Effector memory CD4-positive, alpha-beta T cell (primary cell): ENCODE results near the gene RTEL1.
"Not testable (repeated sequence)": the region's sequence is repeated elsewhere in the genome, so short reads cannot be mapped to it uniquely, and the experiment has no call there.

Source experiments
- DNase-seq, 3 donors: peaks; one replicate each; pipeline ENCODE4 v3.0.0-alpha.2; 2020
- H3K27ac ChIP-seq: 2 replicates; pipeline ENCODE4 v1.7.0; 2013; ENCODE audit warnings: mild to moderate bottlenecking, low read length, moderate library complexity; ENCODE audit not compliant: insufficient read depth, poor library complexity, severe bottlenecking
- H3K27me3 ChIP-seq: replicated peaks from 2 replicates; pipeline ENCODE4 v1.7.0; 2013; ENCODE audit warnings: mild to moderate bottlenecking, low read length; ENCODE audit not compliant: insufficient read depth, control insufficient read depth, poor library complexity, severe bottlenecking
- H3K36me3 ChIP-seq: 2 replicates; pipeline ENCODE4 v1.7.0; 2013; ENCODE audit warnings: mild to moderate bottlenecking, low read length, moderate library complexity; ENCODE audit not compliant: control insufficient read depth, insufficient read depth
- H3K4me1 ChIP-seq: 2 replicates; pipeline ENCODE4 v1.7.0; 2013; ENCODE audit warnings: low read length, mild to moderate bottlenecking; ENCODE audit not compliant: control insufficient read depth, insufficient read depth, poor library complexity, severe bottlenecking
- H3K4me3 ChIP-seq: 2 replicates; pipeline ENCODE4 v1.7.0; 2013; ENCODE audit warnings: low read length, low read depth, mild to moderate bottlenecking; ENCODE audit not compliant: insufficient read depth, poor library complexity, severe bottlenecking
- H3K9me3 ChIP-seq: 2 replicates; pipeline ENCODE4 v1.7.0; 2013; ENCODE audit warnings: mild to moderate bottlenecking, low read length, moderate library complexity; ENCODE audit not compliant: control insufficient read depth

Gene RTEL1

DNA sequence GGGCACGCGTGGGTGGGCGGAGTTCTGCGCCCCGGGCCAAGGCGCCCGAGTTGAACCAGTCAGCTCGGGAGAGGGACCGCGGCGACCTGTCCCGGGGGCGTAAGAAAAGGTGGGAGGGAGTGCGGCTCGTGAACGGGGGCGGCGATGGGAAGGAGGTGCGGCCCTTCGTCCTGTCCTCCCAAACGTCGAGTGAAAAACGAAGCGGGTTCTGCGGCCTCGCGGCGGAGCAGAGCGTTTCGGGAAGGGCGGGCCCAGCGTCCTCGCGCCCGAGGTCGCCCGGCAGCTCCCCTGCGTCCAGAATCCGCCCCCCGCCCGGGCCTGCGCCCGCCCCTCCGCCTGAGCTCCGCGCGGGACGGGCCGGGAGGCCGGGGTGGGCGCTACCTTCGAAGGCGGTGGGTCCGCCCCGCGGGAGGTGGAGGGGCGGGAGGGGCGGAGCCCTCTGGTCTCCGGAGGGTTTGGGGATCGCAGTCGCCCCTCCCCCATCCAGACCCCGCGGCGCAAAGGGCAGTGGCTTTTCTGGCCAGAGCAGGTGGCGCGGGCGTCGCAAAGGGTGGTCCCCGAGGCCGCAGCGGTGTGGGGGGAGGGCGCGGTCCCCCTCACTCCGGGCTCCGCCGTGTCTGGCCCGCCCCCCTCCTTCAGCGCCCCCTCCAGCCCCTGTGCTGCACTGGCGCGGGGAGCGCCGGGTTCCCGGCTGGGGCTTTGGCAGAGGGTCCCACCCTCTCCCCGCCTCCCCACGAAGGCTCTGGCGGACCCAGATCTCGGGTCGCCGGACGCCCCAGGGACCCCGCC is 5.7 kb upstream of the RTEL1 start:
- peak overlapping the region; percentile 48 for H3K27ac ChIP-seq
- H3K4me1 ChIP-seq, result peaks cover 17% of the 10 kb centered on the region
- peak; percentile 25 to 49 (median 40) for DNase-seq

GRCh38 chr20:63653041-63653973 is 4.8 kb upstream of the RTEL1 start, which contains the start of gene STMN3:
Gene STMN3 (minus strand): TSS chr20:63653424. CDS start chr20:63653345, 79 bp downstream.
- no peaks in the 10 kb centered on the region for H3K27me3 ChIP-seq
- peak within 1 kb of the TSS; percentile 71 for H3K4me3 ChIP-seq
- H3K9me3 ChIP-seq, result no peaks in the 10 kb centered on the region
- peak; percentile 52 to 67 (median 59) for DNase-seq
- H3K4me1 ChIP-seq, result peaks cover 22% of the 10 kb centered on the region
- H3K36me3 ChIP-seq, result no peaks in the 10 kb centered on the region
- peak within 1 kb of the TSS; percentile 60 for H3K27ac ChIP-seq

More for the DNA sequence above, 5.7 kb upstream of the RTEL1 start:
- H3K27me3 ChIP-seq, result no peaks in the 10 kb centered on the region
- no peaks in the 10 kb centered on the region for H3K9me3 ChIP-seq
- no peaks in the 10 kb centered on the region for H3K36me3 ChIP-seq
- H3K4me3 ChIP-seq, result peak overlapping the region; percentile 71

GRCh38 chr20:63653974-63654668 is 4.0 kb upstream of the RTEL1 start:
- H3K4me3 ChIP-seq, result peak overlapping the region; percentile 71
- no peaks in the 10 kb centered on the region for H3K36me3 ChIP-seq
- H3K4me1 ChIP-seq, result peaks cover 27% of the 10 kb centered on the region
- peak overlapping the region; percentile 60 for H3K27ac ChIP-seq
- H3K27me3 ChIP-seq, result no peaks in the 10 kb centered on the region
- no peak for DNase-seq
- H3K9me3 ChIP-seq, result no peaks in the 10 kb centered on the region

GRCh38 chr20:63655249-63655648 is 2.9 kb upstream of the RTEL1 start:
- peaks cover 30% of the 10 kb centered on the region for H3K4me1 ChIP-seq

GRCh38 chr20:63656451-63656850 is 1.7 kb upstream of the RTEL1 start:
- Histone ChIP-seq H3K27me3 (no peaks in the 10 kb centered on the region), H3K27ac (no peak overlapping the region), H3K4me3 (no peak overlapping the region), H3K4me1 (peaks cover 27% of the 10 kb centered on the region), H3K36me3 (no peaks in the 10 kb centered on the region), H3K9me3 (no peaks in the 10 kb centered on the region)
- no peak for DNase-seq

More at GRCh38 chr20:63655249-63655648, 2.9 kb upstream of the RTEL1 start:
- no peaks in the 10 kb centered on the region for H3K36me3 ChIP-seq
- H3K4me3 ChIP-seq, result no peak overlapping the region
- H3K27me3 ChIP-seq, result no peaks in the 10 kb centered on the region
- no peak overlapping the region for H3K27ac ChIP-seq
- no peak for DNase-seq
- H3K9me3 ChIP-seq, result no peaks in the 10 kb centered on the region

DNA sequence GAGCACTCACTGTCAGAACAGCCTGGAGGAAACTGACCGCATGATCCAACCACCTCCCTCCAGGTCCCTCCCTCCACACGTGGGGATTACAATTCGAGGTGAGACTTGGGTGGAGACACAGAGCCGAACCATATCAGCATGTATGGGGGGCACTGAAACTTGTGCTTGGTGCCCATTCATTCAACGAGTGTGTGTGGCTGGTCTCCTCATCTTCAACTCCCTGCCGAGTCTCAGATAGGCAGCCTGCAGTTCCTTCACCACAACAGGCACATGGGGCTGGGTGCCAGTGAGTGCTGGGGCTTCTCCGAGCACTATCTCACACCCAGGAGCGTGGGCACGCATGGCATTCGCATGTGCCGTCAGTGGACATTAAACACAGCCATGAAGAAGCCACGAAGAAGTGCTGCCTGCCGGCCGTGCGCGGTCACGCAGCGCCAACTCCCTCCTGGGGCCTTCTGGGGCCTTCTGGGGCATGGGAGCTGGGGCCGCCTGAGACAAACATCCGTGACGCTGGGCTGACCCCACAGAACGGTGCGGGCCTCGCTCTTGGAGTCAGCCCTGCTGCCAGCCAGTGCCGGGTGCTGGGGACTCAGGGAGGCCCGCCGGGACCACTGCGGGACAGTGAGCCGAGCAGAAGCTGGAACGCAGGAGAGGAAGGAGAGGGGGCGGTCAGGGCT is 714 bp upstream of the RTEL1 start:
- Histone ChIP-seq H3K4me3 (peak overlapping the region; percentile 97), H3K4me1 (peaks cover 19% of the 10 kb centered on the region), H3K9me3 (no peaks in the 10 kb centered on the region), H3K27me3 (no peaks in the 10 kb centered on the region), H3K36me3 (peaks cover 9% of the 10 kb centered on the region), H3K27ac (peak overlapping the region; percentile 82)
- DNase-seq, result no peak

DNA sequence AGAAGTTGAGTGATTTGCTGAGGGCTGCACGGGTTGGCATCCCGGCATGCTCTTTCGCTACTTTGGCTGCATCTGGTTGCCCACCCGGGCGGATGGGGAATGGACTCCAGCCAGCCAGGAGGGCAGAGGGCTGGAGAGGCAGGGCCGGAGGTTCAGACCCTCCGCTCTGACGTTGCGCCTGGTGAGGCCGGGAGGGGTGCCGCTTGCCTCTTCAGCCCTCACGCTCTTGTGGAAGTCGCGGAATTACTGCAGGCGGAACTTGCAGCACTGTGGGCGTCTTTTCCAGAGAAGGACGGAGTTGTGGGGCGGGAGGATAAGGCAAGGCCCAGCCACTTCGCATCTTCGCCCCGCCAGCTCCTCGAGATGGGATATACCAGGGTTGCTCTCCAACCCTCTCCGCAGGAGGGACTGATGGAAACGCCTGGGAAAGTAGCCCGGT is 656 bp downstream of the RTEL1 start:
- H3K4me3 ChIP-seq, result peak overlapping the region; percentile 97
- peaks cover 22% of the 10 kb centered on the region for H3K36me3 ChIP-seq
- no peak for DNase-seq
- peaks cover 19% of the 10 kb centered on the region for H3K4me1 ChIP-seq
- no peaks in the 10 kb centered on the region for H3K9me3 ChIP-seq
- peak overlapping the region; percentile 82 for H3K27ac ChIP-seq
- no peaks in the 10 kb centered on the region for H3K27me3 ChIP-seq

DNA sequence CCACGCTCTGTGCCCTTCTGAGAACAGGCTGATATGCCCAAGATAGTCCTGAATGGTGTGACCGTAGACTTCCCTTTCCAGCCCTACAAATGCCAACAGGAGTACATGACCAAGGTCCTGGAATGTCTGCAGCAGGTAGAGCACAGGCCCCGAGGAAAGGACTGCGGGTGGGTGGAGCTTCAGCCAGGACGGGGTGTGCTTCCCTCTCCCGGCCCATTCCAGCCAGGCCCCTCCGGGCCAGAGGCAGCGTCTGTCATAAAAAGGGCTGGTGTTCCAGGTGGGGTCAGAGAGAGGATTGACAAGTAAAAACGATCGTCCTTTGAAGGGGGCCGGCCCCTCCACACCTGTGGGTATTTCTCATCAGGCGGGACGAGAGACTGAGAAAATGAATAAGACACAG is 1.3 kb downstream of the RTEL1 start:
- H3K9me3 ChIP-seq, result no peaks in the 10 kb centered on the region
- no peak overlapping the region for H3K4me3 ChIP-seq
- no peaks in the 10 kb centered on the region for H3K27me3 ChIP-seq
- DNase-seq, result no peak
- peaks cover 16% of the 10 kb centered on the region for H3K4me1 ChIP-seq
- H3K27ac ChIP-seq, result no peak overlapping the region
- peaks cover 25% of the 10 kb centered on the region for H3K36me3 ChIP-seq

DNA sequence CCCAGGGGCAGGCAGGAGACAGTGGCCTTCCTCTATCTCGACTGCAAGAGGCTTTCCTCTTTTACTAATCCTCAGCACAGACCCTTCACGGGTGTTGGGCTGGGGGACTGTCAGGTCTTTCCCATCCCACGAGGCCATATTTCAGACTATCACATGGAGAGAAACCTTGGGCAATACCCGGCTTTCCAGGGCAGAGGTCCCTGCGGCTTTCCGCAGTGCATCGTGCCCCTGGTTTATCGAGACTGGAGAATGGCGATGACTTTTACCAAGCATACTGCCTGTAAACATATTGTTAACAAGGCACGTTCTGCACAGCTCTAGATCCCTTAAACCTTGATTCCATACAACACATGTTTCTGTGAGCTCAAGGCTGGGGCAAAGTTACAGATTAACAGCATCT is 2.1 kb downstream of the RTEL1 start:
- H3K27ac ChIP-seq, H3K4me3 ChIP-seq, H3K27me3 ChIP-seq, H3K9me3 ChIP-seq, DNase-seq: not testable (repeated sequence)
- Histone ChIP-seq H3K36me3 (peaks cover 25% of the 10 kb centered on the region), H3K4me1 (peaks cover 13% of the 10 kb centered on the region)
